ENCODE data around the gene CCDC181. TPM values are rescaled to one million over a fixed set of nuclear protein-coding genes. Genes with fewer than 3 reads are reported as not detected.

Gene CCDC181
- total RNA-seq, 1 donor from 2014 or later: 1.5 TPM

DNA sequence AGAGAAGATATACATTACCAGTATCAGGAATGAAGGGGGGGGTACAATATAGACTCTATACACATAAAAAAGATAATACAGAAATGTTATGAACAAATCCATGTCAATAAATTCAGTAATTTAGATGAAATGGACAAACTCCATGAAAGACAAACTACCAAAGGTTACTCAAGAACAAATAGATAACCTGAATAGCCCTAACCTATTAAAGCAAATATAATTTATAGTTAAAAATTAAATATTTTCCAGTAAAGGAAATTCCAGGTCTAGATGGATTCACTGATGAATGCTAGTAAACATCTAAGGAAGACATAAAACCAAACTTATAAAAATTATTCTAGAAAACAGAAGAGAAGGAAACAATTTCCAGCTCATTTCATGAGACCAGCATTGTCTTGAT, 46.1 kb downstream of the CCDC181 start:
- Histone ChIP-seq H3K9me3 (no peaks in the 10 kb centered on the region), H3K4me3 (no peak overlapping the region), H3K4me1 (no peaks in the 10 kb centered on the region), H3K27ac (no peak overlapping the region), H3K27me3 (no peaks in the 10 kb centered on the region), H3K36me3 (peaks cover 0 to 62% of the 10 kb centered on the region in 2 donors)
- DNase-seq (ENCODE audit: extremely low spot score in 2 of 2): no peak
- intact Hi-C loops (cut with DNase I): no loop called here
- TF ChIP-seq POLR2A (IDR thresholded peaks at IDR 0.05): no peak
- TF ChIP-seq, protein P1, sequence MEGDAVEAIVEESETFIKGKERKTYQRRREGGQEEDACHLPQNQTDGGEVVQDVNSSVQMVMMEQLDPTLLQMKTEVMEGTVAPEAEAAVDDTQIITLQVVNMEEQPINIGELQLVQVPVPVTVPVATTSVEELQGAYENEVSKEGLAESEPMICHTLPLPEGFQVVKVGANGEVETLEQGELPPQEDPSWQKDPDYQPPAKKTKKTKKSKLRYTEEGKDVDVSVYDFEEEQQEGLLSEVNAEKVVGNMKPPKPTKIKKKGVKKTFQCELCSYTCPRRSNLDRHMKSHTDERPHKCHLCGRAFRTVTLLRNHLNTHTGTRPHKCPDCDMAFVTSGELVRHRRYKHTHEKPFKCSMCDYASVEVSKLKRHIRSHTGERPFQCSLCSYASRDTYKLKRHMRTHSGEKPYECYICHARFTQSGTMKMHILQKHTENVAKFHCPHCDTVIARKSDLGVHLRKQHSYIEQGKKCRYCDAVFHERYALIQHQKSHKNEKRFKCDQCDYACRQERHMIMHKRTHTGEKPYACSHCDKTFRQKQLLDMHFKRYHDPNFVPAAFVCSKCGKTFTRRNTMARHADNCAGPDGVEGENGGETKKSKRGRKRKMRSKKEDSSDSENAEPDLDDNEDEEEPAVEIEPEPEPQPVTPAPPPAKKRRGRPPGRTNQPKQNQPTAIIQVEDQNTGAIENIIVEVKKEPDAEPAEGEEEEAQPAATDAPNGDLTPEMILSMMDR (IDR thresholded peaks at IDR 0.05): no peak
- no peak for TF ChIP-seq POLR2AphosphoS5 (IDR thresholded peaks at IDR 0.05; ENCODE audit: insufficient read depth in 1 of 2, low read depth in 1 of 2)

DNA sequence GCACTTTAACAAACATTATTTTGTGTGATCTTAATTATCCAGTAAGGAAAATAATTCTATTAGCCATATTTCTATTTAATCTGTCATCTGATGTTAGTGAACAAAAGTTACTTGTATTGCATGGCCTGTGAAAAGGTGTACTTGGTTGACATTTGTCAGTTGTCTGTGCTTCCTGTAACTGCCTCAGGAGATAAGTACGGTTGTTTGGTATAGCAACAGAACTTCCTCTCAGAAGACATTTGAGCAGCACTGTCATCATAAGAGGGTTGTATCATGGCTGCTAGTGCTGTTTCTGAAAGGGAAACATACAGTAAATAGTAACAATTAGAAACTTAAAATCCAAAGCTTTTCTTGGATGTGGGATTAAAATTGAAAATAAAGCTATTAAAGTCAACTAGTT, 55.9 kb downstream of the CCDC181 start:
- Histone ChIP-seq H3K9me3 (no peaks in the 10 kb centered on the region), H3K4me1 (peaks cover 18% of the 10 kb centered on the region)
- TF ChIP-seq, protein P1 (IDR thresholded peaks at IDR 0.05): no peak
- TF ChIP-seq POLR2A (IDR thresholded peaks at IDR 0.05): no peak
- TF ChIP-seq POLR2AphosphoS5 (IDR thresholded peaks at IDR 0.05; ENCODE audit: insufficient read depth in 1 of 2, low read depth in 1 of 2): no peak

GRCh38 chr1:169368406-169368769, 58.9 kb downstream of the CCDC181 start:
- TF ChIP-seq POLR2A (IDR thresholded peaks at IDR 0.05): no peak
- TF ChIP-seq, protein P1 (IDR thresholded peaks at IDR 0.05): no peak
- no peak for TF ChIP-seq POLR2AphosphoS5 (IDR thresholded peaks at IDR 0.05; ENCODE audit: insufficient read depth in 1 of 2, low read depth in 1 of 2)
- Histone ChIP-seq H3K36me3 (peaks cover 0 to 6% of the 10 kb centered on the region in 2 donors), H3K27me3 (no peaks in the 10 kb centered on the region), H3K4me3 (peak overlapping the region; percentile 80 to 88), H3K9me3 (no peaks in the 10 kb centered on the region), H3K4me1 (peaks cover 18% of the 10 kb centered on the region), H3K27ac (peak overlapping the region; percentile 77)
- intact Hi-C loops (cut with DNase I): no loop called here
- no peak for DNase-seq (ENCODE audit: extremely low spot score in 2 of 2)

More for the DNA sequence above, 55.9 kb downstream of the CCDC181 start:
- no peak for DNase-seq (ENCODE audit: extremely low spot score in 2 of 2)
- Histone ChIP-seq H3K27ac (no peak overlapping the region), H3K36me3 (peaks cover 0 to 10% of the 10 kb centered on the region in 2 donors), H3K27me3 (no peaks in the 10 kb centered on the region), H3K4me3 (no peak overlapping the region)
- intact Hi-C loops (cut with DNase I): loop anchor here (10.0 kb wide), 1 partner anchor 1767 kb away; no protein-coding TSS in a partner anchor

GRCh38 chr1:169367686-169368405, 59.4 kb downstream of the CCDC181 start, which contains the start of the genes BLZF1 and NME7:
Gene BLZF1, plus strand, starts transcription at chr1:169368195. Its CDS starts 1,328 bp downstream, at chr1:169369523.
Gene NME7, minus strand, starts transcription at chr1:169367797. Its CDS starts 87 bp downstream, at chr1:169367710.
- H3K36me3 ChIP-seq: peaks cover 0 to 6% of the 10 kb centered on the region in 2 donors
- H3K27ac ChIP-seq: peak within 1 kb of the TSS; percentile 77
- H3K9me3 ChIP-seq: no peaks in the 10 kb centered on the region
- peak within 1 kb of the TSS; percentile 80 to 88 for H3K4me3 ChIP-seq
- peak in 1 of 2 donors; percentile 98 for DNase-seq (ENCODE audit: extremely low spot score in 2 of 2)
- no peaks in the 10 kb centered on the region for H3K27me3 ChIP-seq
- TF ChIP-seq POLR2AphosphoS5 (IDR thresholded peaks at IDR 0.05; ENCODE audit: insufficient read depth in 1 of 2, low read depth in 1 of 2) (peak; percentile 73 to 96), POLR2A (IDR thresholded peaks at IDR 0.05) (peak in 1 of 2 donors; percentile 29)
- TF ChIP-seq, protein P1 (IDR thresholded peaks at IDR 0.05): no peak
- intact Hi-C loops (cut with DNase I): no loop called here
- H3K4me1 ChIP-seq: peaks cover 18% of the 10 kb centered on the region
